HFFc6 (cell line): Measurements from ENCODE around the gene TYMS. TPM values are rescaled to one million over a fixed set of nuclear protein-coding genes. Genes with fewer than 3 reads are reported as not detected.

Source experiments
- DNase-seq: peaks from one replicate; pipeline ENCODE4 v3.0.0-alpha.2; 2018
- H3K27ac Mint-ChIP-seq: 2 replicates; pipeline ENCODE4 v1.8.0; 2020; ENCODE audit warnings: mild to moderate bottlenecking, mixed read lengths
- H3K27me3 Mint-ChIP-seq: 2 replicates; pipeline ENCODE4 v1.8.0; 2021; ENCODE audit warnings: mild to moderate bottlenecking, moderate library complexity, mixed read lengths; ENCODE audit not compliant: insufficient read depth
- H3K36me3 Mint-ChIP-seq: 2 replicates; pipeline ENCODE4 v1.8.0; 2021; ENCODE audit warnings: low read depth, mixed read lengths
- H3K4me1 Mint-ChIP-seq: 2 replicates; pipeline ENCODE4 v1.8.0; 2020; ENCODE audit warnings: low read depth, mixed read lengths
- H3K4me3 Mint-ChIP-seq: 2 replicates; pipeline ENCODE4 v1.8.0; 2020; ENCODE audit warnings: mild to moderate bottlenecking, moderate library complexity, mixed read lengths
- H3K9me3 Mint-ChIP-seq: 2 replicates; pipeline ENCODE4 v1.8.0; 2020; ENCODE audit warnings: mild to moderate bottlenecking, mixed read lengths
- CTCF ChIP-seq: fragments of 200-600 bp; sonication (generic); IDR thresholded peaks from 2 replicates; pipeline ENCODE4 v1.5.0; 2021; ENCODE audit warnings: antibody characterized with exemption, mild to moderate bottlenecking
- total RNA-seq, 6 experiments: library from RNA; stranded (reverse); fragmentation: NEBNext Ultra II Directional; extraction: Animal tissue kit (Norgen Biotek cat#: 25700); gene quantifications; 2 replicates in 1 of 6; 3 replicates in 5 of 6; pipeline ENCODE4 v1.2.3, GENCODE V29; 2021

Gene TYMS
- total RNA-seq, 6 experiments from 2014 or later: 88.6 to 179 (median 153) TPM

- H3K4me1 Mint-ChIP-seq: no peaks in the 10 kb centered on the region
- no peak overlapping the region for H3K27ac Mint-ChIP-seq
- H3K4me3 Mint-ChIP-seq: no peak overlapping the region
- H3K9me3 Mint-ChIP-seq: no peaks in the 10 kb centered on the region
- DNase-seq: no peak
- peaks cover 2% of the 10 kb centered on the region; the same call in 1 of the 2 replicates for H3K27me3 Mint-ChIP-seq
- no peak for TF ChIP-seq CTCF
- H3K36me3 Mint-ChIP-seq: peaks cover 6% of the 10 kb centered on the region; the same call in 1 of the 2 replicates
These were observed 35.4 kb downstream of the TYMS start for GRCh38 chr18:692824-693223.

- no peak overlapping the region for H3K4me3 Mint-ChIP-seq
- no peak overlapping the region for H3K27ac Mint-ChIP-seq
- H3K9me3 Mint-ChIP-seq: no peaks in the 10 kb centered on the region
- H3K36me3 Mint-ChIP-seq: peaks cover 6% of the 10 kb centered on the region; the same call in 1 of the 2 replicates
- peaks cover 2% of the 10 kb centered on the region; the same call in 1 of the 2 replicates for H3K27me3 Mint-ChIP-seq
- TF ChIP-seq CTCF: no peak
- no peak for DNase-seq
- H3K4me1 Mint-ChIP-seq: no peaks in the 10 kb centered on the region
These were observed 36.2 kb downstream of the TYMS start for GRCh38 chr18:693466-694187.

DNA sequence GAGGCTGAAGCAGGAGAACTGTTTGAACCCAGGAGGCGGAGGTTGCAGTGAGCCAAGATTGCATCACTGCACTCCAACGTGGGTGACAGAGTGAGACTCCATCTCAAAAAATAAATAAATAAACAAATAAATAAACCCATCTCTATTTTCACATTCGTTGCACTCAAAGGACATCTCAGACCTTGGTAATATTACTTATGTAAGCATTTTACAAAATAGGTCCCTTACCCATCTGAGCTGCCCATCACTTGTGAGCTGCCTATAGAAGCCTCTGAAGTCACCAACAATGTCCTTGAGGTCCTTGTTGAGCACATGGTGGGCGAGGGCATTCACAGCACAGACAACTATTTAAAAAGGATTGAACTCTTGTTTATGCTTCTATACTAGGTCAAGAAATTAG is 39.6 kb downstream of the TYMS start:
- Mint-ChIP-seq H3K27ac (no peak overlapping the region), H3K36me3 (peaks cover 6% of the 10 kb centered on the region; the same call in 1 of the 2 replicates), H3K4me1 (no peaks in the 10 kb centered on the region), H3K9me3 (no peaks in the 10 kb centered on the region), H3K27me3 (no peaks in the 10 kb centered on the region), H3K4me3 (no peak overlapping the region)
- DNase-seq: no peak
- TF ChIP-seq CTCF: no peak

GRCh38 chr18:697800-698199 is 40.3 kb downstream of the TYMS start:
- H3K36me3 Mint-ChIP-seq: peaks cover 6% of the 10 kb centered on the region; the same call in 1 of the 2 replicates
- no peaks in the 10 kb centered on the region for H3K9me3 Mint-ChIP-seq
- DNase-seq: no peak
- no peak for TF ChIP-seq CTCF
- H3K27ac Mint-ChIP-seq: no peak overlapping the region
- no peaks in the 10 kb centered on the region for H3K27me3 Mint-ChIP-seq
- H3K4me3 Mint-ChIP-seq: no peak overlapping the region
- H3K4me1 Mint-ChIP-seq: peaks cover 4% of the 10 kb centered on the region

DNA sequence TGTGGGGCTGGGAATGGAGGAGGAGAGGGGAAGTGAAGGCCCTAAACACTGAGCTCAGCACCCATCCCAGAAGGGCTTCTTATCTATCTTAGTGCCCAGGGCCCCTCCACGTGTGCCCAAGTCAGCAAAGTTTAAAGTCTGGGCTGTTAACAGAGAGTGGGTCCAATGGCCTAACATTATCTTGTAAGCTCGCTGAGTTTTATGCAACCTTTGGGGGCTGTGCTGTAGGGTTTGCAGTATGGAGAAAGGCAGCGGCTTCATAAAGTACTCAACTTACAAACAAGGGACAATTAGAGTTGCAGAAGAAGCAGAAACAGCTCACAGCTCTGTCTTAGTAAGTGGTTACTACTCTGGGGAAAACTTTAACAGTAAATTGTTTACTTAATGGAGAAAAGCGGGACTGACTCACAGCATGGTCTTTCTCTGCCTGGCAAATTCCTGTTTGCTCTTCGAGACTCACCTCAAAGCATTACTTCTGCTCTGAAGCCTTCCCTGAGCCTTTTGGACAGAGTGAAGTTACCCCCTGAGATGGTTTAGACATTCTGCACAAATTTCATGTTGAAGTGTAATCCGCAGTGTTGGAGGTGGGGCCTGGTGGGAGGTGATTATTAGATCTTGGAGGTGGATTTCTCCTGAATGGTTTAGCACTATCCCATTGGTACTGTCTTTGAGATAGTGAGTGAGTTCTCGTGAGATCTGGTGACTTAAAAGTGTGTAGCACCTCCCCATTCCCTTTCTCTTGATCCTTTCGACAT is 45.9 kb downstream of the TYMS start:
- Mint-ChIP-seq H3K9me3 (no peaks in the 10 kb centered on the region), H3K27ac (peak overlapping the region; percentile 93), H3K4me1 (peaks cover 21% of the 10 kb centered on the region), H3K36me3 (peaks cover 22% of the 10 kb centered on the region), H3K27me3 (no peaks in the 10 kb centered on the region), H3K4me3 (peak overlapping the region; percentile 66)
- DNase-seq: peak; percentile 74
- TF ChIP-seq CTCF: no peak
